Colonic mucosa (tissue), 4 donors: ENCODE data around the gene MIB1. TPM values are rescaled to one million over a fixed set of nuclear protein-coding genes. Genes with fewer than 3 reads are reported as not detected.

Experiments used
- DNase-seq: peaks from one replicate; pipeline ENCODE4 v3.0.0-alpha.2; 2020
- H3K27ac ChIP-seq: fragments of 200-600 bp; one replicate; pipeline ENCODE4 v1.8.0; 2021
- H3K27me3 ChIP-seq: fragments of 200-600 bp; one replicate; pipeline ENCODE4 v1.8.0; 2021
- H3K36me3 ChIP-seq: fragments of 200-600 bp; one replicate; pipeline ENCODE4 v1.8.0; 2021
- H3K4me1 ChIP-seq: fragments of 200-600 bp; one replicate; pipeline ENCODE4 v1.8.0; 2021; ENCODE audit warnings: mild to moderate bottlenecking
- H3K4me3 ChIP-seq: fragments of 200-600 bp; one replicate; pipeline ENCODE4 v1.8.0; 2021
- H3K9ac ChIP-seq, 2 donors: one replicate each; pipeline ENCODE4 v1.7.0; 2013; ENCODE audit warnings: control low read depth in 2 of 2, low read depth in 2 of 2, low read length in 2 of 2
- H3K9me3 ChIP-seq: fragments of 200-600 bp; one replicate; pipeline ENCODE4 v1.8.0; 2021
- intact Hi-C: fragments of 100-400 bp; cut with DNase I; formaldehyde crosslinking; loops from one replicate; pipeline ENCODE4 v1.14.1; 2022
- total RNA-seq, 2 donors: library from RNA; stranded (reverse); fragmentation: NEBNext Ultra II Directional in 1 of 2; extraction: Animal tissue kit (Norgen Biotek cat#: 25700) in 1 of 2; gene quantifications; one replicate each; pipeline ENCODE4 v1.2.1, GENCODE V29; 2021
- TF ChIP-seq, protein P1 (sequence below): fragments of 200-600 bp; IDR thresholded peaks from one replicate; pipeline ENCODE4 v1.8.0; 2022; ENCODE audit warnings: antibody characterized with exemption, mild to moderate bottlenecking
- donor health status: healthy.
- donor health status: DM: no; HTN: no; CAD: no.
- donor health status: DM: no; HTN: no; CAD: no.

The MIB1 gene
- total RNA-seq, 2 donors from 2014 or later, result 23.4 to 39.3 TPM

- H3K36me3 ChIP-seq, result no peaks in the 10 kb centered on the region
- no peak overlapping the region for H3K9ac ChIP-seq
- no peaks in the 10 kb centered on the region for H3K9me3 ChIP-seq
- no peaks in the 10 kb centered on the region for H3K4me1 ChIP-seq
- intact Hi-C loops, result no loop called here
- H3K27ac ChIP-seq, result no peak overlapping the region
- no peak overlapping the region for H3K4me3 ChIP-seq
- no peak for DNase-seq
- TF ChIP-seq, protein P1, sequence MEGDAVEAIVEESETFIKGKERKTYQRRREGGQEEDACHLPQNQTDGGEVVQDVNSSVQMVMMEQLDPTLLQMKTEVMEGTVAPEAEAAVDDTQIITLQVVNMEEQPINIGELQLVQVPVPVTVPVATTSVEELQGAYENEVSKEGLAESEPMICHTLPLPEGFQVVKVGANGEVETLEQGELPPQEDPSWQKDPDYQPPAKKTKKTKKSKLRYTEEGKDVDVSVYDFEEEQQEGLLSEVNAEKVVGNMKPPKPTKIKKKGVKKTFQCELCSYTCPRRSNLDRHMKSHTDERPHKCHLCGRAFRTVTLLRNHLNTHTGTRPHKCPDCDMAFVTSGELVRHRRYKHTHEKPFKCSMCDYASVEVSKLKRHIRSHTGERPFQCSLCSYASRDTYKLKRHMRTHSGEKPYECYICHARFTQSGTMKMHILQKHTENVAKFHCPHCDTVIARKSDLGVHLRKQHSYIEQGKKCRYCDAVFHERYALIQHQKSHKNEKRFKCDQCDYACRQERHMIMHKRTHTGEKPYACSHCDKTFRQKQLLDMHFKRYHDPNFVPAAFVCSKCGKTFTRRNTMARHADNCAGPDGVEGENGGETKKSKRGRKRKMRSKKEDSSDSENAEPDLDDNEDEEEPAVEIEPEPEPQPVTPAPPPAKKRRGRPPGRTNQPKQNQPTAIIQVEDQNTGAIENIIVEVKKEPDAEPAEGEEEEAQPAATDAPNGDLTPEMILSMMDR, result no peak
- no peaks in the 10 kb centered on the region for H3K27me3 ChIP-seq
Measured at GRCh38 chr18:21903709-21904108, 163.1 kb downstream of the MIB1 start.

DNA sequence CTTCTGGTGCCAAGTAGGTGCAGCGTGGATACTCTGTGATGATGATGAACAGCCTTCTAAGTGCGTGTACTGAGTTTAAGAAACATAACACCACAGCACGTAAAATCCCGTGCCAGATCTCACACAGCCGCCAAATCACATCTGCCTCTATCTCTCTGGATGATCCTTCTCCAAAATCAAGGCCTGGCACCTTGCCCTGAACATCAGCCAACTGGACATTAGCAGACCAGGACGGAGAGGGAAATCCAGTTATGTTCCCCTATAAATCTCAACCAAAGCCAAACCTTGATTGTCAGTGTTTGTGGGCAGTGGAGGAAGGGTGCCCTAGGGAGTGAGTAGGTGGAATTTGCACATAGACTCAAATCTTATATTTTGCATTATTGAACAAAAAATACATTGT, 164.3 kb downstream of the MIB1 start:
- H3K9me3 ChIP-seq, result no peaks in the 10 kb centered on the region
- intact Hi-C loops, result no loop called here
- no peak for DNase-seq
- H3K36me3 ChIP-seq, result no peaks in the 10 kb centered on the region
- no peak overlapping the region for H3K9ac ChIP-seq
- H3K4me1 ChIP-seq, result no peaks in the 10 kb centered on the region
- no peaks in the 10 kb centered on the region for H3K27me3 ChIP-seq
- no peak overlapping the region for H3K4me3 ChIP-seq
- TF ChIP-seq, protein P1, result no peak
- no peak overlapping the region for H3K27ac ChIP-seq

GRCh38 chr18:21907451-21907850, 166.9 kb downstream of the MIB1 start:
- Histone ChIP-seq H3K9me3 (no peaks in the 10 kb centered on the region), H3K4me3 (no peak overlapping the region), H3K27me3 (no peaks in the 10 kb centered on the region), H3K27ac (no peak overlapping the region), H3K4me1 (no peaks in the 10 kb centered on the region), H3K9ac (no peak overlapping the region), H3K36me3 (no peaks in the 10 kb centered on the region)
- DNase-seq, result no peak
- TF ChIP-seq, protein P1, result no peak
- intact Hi-C loops, result no loop called here

DNA sequence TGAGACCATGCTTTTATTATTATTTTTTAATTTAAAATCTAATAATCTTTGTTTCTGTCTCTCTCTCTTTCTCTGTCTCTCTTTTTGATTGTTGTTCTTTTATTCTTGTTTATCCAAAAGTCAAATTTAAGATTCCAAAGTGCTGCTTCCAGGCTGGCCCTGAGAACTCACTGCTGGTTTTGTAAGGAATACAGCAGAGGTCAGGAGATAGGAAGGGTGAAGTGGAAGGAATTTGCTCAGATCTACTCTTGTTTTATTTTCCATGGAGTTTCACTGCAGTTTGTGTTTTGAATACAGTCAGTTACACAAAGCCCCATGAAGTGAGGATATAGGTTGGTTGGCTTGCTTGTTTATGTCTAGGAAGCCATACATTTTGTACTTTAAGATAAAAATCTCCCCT, 168.1 kb downstream of the MIB1 start:
- Histone ChIP-seq H3K27me3 (no peaks in the 10 kb centered on the region), H3K27ac (no peak overlapping the region), H3K9me3 (no peaks in the 10 kb centered on the region), H3K4me3 (no peak overlapping the region), H3K36me3 (no peaks in the 10 kb centered on the region), H3K4me1 (no peaks in the 10 kb centered on the region), H3K9ac (no peak overlapping the region)
- intact Hi-C loops, result no loop called here
- TF ChIP-seq, protein P1, result no peak
- no peak for DNase-seq

- no peak for DNase-seq
- H3K27me3 ChIP-seq, result no peaks in the 10 kb centered on the region
- H3K4me1 ChIP-seq, result no peaks in the 10 kb centered on the region
- no peak overlapping the region for H3K9ac ChIP-seq
- H3K9me3 ChIP-seq, result no peaks in the 10 kb centered on the region
- H3K36me3 ChIP-seq, result no peaks in the 10 kb centered on the region
- TF ChIP-seq, protein P1, result no peak
- intact Hi-C loops, result loop anchor here (10.0 kb wide), 2 partner anchors 454 to 794 kb away; no protein-coding TSS in a partner anchor
- H3K27ac ChIP-seq, result no peak overlapping the region
- no peak overlapping the region for H3K4me3 ChIP-seq
Measured at GRCh38 chr18:21910906-21911305, 170.3 kb downstream of the MIB1 start.
